Hepatocyte (in vitro differentiated cells): ENCODE results near the gene RARRES2. TPM values are rescaled to one million over a fixed set of nuclear protein-coding genes. Genes with fewer than 3 reads are reported as not detected.

Experiments used
- DNase-seq: peaks from one replicate; pipeline ENCODE4 v3.0.0-alpha.2; 2016; ENCODE audit warnings: low spot score
- H2AFZ ChIP-seq: fragments of 200-600 bp; sonication (generic); 2 replicates; pipeline ENCODE4 v1.6.0; 2016; ENCODE audit warnings: antibody characterized with exemption, mild to moderate bottlenecking
- H3K27ac ChIP-seq: fragments of 200-600 bp; sonication (generic); 2 replicates; pipeline ENCODE4 v1.5.1; 2016; ENCODE audit warnings: mild to moderate bottlenecking
- H3K27me3 ChIP-seq: fragments of 200-600 bp; sonication (generic); 2 replicates; pipeline ENCODE4 v1.6.1; 2016
- H3K36me3 ChIP-seq: fragments of 200-600 bp; sonication (generic); replicated peaks from 2 replicates; pipeline ENCODE4 v1.5.1; 2016; ENCODE audit warnings: low read depth; ENCODE audit not compliant: insufficient read depth
- H3K4me1 ChIP-seq: fragments of 200-600 bp; sonication (generic); 2 replicates; pipeline ENCODE4 v1.5.1; 2016; ENCODE audit warnings: mild to moderate bottlenecking, moderate library complexity; ENCODE audit not compliant: insufficient read depth
- H3K4me2 ChIP-seq: fragments of 200-600 bp; sonication (generic); 2 replicates; pipeline ENCODE4 v1.6.0; 2016
- H3K4me3 ChIP-seq: fragments of 200-600 bp; sonication (generic); 2 replicates; pipeline ENCODE4 v1.5.1; 2016; ENCODE audit warnings: mild to moderate bottlenecking
- H3K79me2 ChIP-seq: fragments of 200-600 bp; sonication (generic); 2 replicates; pipeline ENCODE4 v1.6.0; 2017; ENCODE audit warnings: mild to moderate bottlenecking
- H3K9me2 ChIP-seq: fragments of 200-600 bp; sonication (generic); replicated peaks from 2 replicates; pipeline ENCODE4 v1.6.0; 2017; ENCODE audit warnings: mild to moderate bottlenecking; ENCODE audit not compliant: insufficient read depth
- H3K9me3 ChIP-seq: fragments of 200-600 bp; sonication (generic); 2 replicates; pipeline ENCODE4 v1.5.1; 2016; ENCODE audit warnings: low read depth, mild to moderate bottlenecking
- H4K20me1 ChIP-seq: fragments of 200-600 bp; sonication (generic); 2 replicates; pipeline ENCODE4 v1.6.0; 2016; ENCODE audit warnings: mild to moderate bottlenecking; ENCODE audit not compliant: insufficient read depth, poor library complexity, severe bottlenecking
- EZH2 ChIP-seq: fragments of 200-600 bp; sonication (generic); IDR thresholded peaks from 2 replicates; pipeline ENCODE4 v1.6.1; 2016; ENCODE audit warnings: antibody characterized with exemption, mild to moderate bottlenecking, borderline replicate concordance
- EZH2phosphoT487 ChIP-seq: fragments of 200-600 bp; sonication (generic); IDR thresholded peaks from one replicate; pipeline ENCODE4 v1.6.1; 2018; ENCODE audit warnings: antibody characterized with exemption, mild to moderate bottlenecking, low read depth, moderate library complexity; ENCODE audit not compliant: unreplicated experiment, severe bottlenecking
- WGBS: methylation state at CpG from one replicate; pipeline ENCODE4 v1.1.6; 2016; ENCODE audit warnings: low lambda C conversion rate; ENCODE audit errors: missing lambda C conversion rate; 5-methylcytosine and 5-hydroxymethylcytosine counted together
- polyA plus RNA-seq: library from polyadenylated mRNA; unstranded; fragments of >200 nt; fragmentation: Nextera tagmentation; extraction: Ambion mirVana; gene quantifications from 2 replicates; pipeline ENCODE4 v1.2.1, GENCODE V29; 2016
- total RNA-seq: library from RNA; depleted of rRNA; stranded (reverse); fragments of >200 nt; gene quantifications from 2 replicates; pipeline ENCODE4 v1.2.3, GENCODE V29; 2014
- TF ChIP-seq, protein P1 (sequence below): fragments of 200-600 bp; sonication (generic); IDR thresholded peaks from 2 replicates; pipeline ENCODE4 v1.5.1; 2016; ENCODE audit warnings: antibody characterized with exemption, mild to moderate bottlenecking; ENCODE audit not compliant: poor library complexity

RARRES2 gene
- total and polyA plus RNA-seq, 2 experiments from 2014 or later, result 104 to 187 TPM

DNA sequence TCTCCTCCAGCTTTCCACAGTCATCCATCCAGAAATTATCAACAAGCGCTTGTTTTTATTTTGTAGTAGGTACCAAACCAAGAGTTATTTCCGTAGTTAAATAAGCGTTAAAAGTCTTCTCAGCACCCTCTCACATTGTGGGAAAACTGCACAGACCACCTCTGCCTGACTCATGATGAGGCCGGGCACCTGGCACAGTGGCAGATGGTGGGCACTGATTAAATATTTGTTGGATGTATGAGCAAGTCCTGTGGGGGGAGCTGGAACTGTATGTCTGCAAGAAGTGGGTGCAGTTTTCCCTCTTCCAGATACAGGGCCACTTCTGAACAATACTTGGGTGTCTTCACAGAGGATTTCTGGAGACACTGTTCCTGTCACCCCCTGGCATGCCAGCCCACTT is 21.9 kb upstream of the RARRES2 start:
- H3K4me2 ChIP-seq, result no peak overlapping the region
- no peaks in the 10 kb centered on the region for H3K9me3 ChIP-seq
- no peak for DNase-seq
- no peak overlapping the region for H3K27ac ChIP-seq
- no peaks in the 10 kb centered on the region for H4K20me1 ChIP-seq
- WGBS, result 93% methylated on average over 4 of the region's 4 CpGs
- no peaks in the 10 kb centered on the region for H3K36me3 ChIP-seq
- H2AFZ ChIP-seq, result no peak overlapping the region
- H3K27me3 ChIP-seq, result no peaks in the 10 kb centered on the region
- no peak overlapping the region for H3K4me3 ChIP-seq
- H3K4me1 ChIP-seq, result no peaks in the 10 kb centered on the region
- H3K79me2 ChIP-seq, result peaks cover 7% of the 10 kb centered on the region
- no peaks in the 10 kb centered on the region for H3K9me2 ChIP-seq
- TF ChIP-seq, protein P1, sequence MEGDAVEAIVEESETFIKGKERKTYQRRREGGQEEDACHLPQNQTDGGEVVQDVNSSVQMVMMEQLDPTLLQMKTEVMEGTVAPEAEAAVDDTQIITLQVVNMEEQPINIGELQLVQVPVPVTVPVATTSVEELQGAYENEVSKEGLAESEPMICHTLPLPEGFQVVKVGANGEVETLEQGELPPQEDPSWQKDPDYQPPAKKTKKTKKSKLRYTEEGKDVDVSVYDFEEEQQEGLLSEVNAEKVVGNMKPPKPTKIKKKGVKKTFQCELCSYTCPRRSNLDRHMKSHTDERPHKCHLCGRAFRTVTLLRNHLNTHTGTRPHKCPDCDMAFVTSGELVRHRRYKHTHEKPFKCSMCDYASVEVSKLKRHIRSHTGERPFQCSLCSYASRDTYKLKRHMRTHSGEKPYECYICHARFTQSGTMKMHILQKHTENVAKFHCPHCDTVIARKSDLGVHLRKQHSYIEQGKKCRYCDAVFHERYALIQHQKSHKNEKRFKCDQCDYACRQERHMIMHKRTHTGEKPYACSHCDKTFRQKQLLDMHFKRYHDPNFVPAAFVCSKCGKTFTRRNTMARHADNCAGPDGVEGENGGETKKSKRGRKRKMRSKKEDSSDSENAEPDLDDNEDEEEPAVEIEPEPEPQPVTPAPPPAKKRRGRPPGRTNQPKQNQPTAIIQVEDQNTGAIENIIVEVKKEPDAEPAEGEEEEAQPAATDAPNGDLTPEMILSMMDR, result no peak
- TF ChIP-seq EZH2 (no peak), EZH2phosphoT487 (no peak)

- H4K20me1 ChIP-seq, result no peaks in the 10 kb centered on the region
- H3K9me2 ChIP-seq, result no peaks in the 10 kb centered on the region
- peaks cover 2% of the 10 kb centered on the region for H3K79me2 ChIP-seq
- no peak overlapping the region for H3K4me3 ChIP-seq
- 62% methylated on average over 18 of the region's 18 CpGs for whole genome bisulfite sequencing
- TF ChIP-seq EZH2 (no peak), EZH2phosphoT487 (no peak)
- TF ChIP-seq, protein P1, result no peak
- no peaks in the 10 kb centered on the region for H3K27me3 ChIP-seq
- DNase-seq, result no peak
- H2AFZ ChIP-seq, result no peak overlapping the region
- H3K36me3 ChIP-seq, result no peaks in the 10 kb centered on the region
- H3K4me1 ChIP-seq, result no peaks in the 10 kb centered on the region
- H3K9me3 ChIP-seq, result no peaks in the 10 kb centered on the region
- no peak overlapping the region for H3K4me2 ChIP-seq
- H3K27ac ChIP-seq, result no peak overlapping the region
Measured at GRCh38 chr7:150361807-150362621, 20.6 kb upstream of the RARRES2 start.

DNA sequence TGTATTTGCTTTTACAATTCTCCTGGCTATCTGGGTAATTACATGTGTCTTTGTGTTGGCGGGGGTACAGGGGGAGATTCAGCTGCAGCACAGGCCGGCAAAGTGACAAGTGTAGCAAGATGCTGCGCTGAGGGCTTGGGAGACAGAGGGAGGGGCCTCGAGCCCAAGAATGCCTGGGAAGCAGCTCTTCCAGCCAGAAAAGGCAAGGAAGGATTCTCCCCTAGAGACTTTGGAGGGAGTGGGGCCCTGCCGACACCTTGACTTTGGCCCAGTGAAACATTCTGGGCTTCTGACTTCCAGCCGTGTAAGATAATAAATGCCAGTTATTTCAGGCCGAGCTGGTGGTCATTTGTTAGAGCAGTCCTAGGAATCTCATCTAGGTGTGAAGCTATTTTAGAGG is 20.0 kb upstream of the RARRES2 start:
- 68% methylated on average over 7 of the region's 7 CpGs for WGBS

More for the DNA sequence above, 20.0 kb upstream of the RARRES2 start:
- no peaks in the 10 kb centered on the region for H3K4me1 ChIP-seq
- H3K4me2 ChIP-seq, result no peak overlapping the region
- H2AFZ ChIP-seq, result no peak overlapping the region
- no peaks in the 10 kb centered on the region for H3K79me2 ChIP-seq
- H3K36me3 ChIP-seq, result no peaks in the 10 kb centered on the region
- TF ChIP-seq EZH2phosphoT487 (no peak), EZH2 (no peak)
- TF ChIP-seq, protein P1, result no peak
- H3K27me3 ChIP-seq, result no peaks in the 10 kb centered on the region
- no peaks in the 10 kb centered on the region for H3K9me3 ChIP-seq
- no peak overlapping the region for H3K4me3 ChIP-seq
- no peak overlapping the region for H3K27ac ChIP-seq
- no peaks in the 10 kb centered on the region for H4K20me1 ChIP-seq
- DNase-seq, result no peak
- H3K9me2 ChIP-seq, result no peaks in the 10 kb centered on the region
